ENCODE data around the gene C7orf33.

Gene C7orf33

GRCh38 chr7:148630078-148630477 lies 39.5 kb downstream of the C7orf33 start:
- no peak for DNase-seq

GRCh38 chr7:148633761-148634160 lies 43.2 kb downstream of the C7orf33 start:
- DNase-seq, result no peak

- DNase-seq, result no peak
Measured at GRCh38 chr7:148637094-148637493, 46.5 kb downstream of the C7orf33 start.

- DNase-seq, result no peak
Measured at GRCh38 chr7:148645898-148646297, 55.3 kb downstream of the C7orf33 start.

- no peak for DNase-seq
Measured at GRCh38 chr7:148650232-148650858, 59.8 kb downstream of the C7orf33 start.

GRCh38 chr7:148652773-148653172 lies 62.2 kb downstream of the C7orf33 start:
- no peak for DNase-seq

- DNase-seq, result no peak
Measured at GRCh38 chr7:148657929-148658328, 67.4 kb downstream of the C7orf33 start.

GRCh38 chr7:148661471-148661870 lies 70.9 kb downstream of the C7orf33 start:
- DNase-seq, result no peak

- DNase-seq, result no peak
Measured at GRCh38 chr7:148662646-148663045, 72.1 kb downstream of the C7orf33 start.

- no peak for DNase-seq
Measured at GRCh38 chr7:148664324-148664723, 73.8 kb downstream of the C7orf33 start.

- DNase-seq, result no peak
Measured at GRCh38 chr7:148665221-148665620, 74.7 kb downstream of the C7orf33 start.

Measured in activated CD4-positive, CD25-positive, alpha-beta regulatory T cell (primary cell).